ENCODE measurements around the gene SUPT7L.

SUPT7L gene

GRCh38 chr2:27624943-27625342, 38.5 kb downstream of the SUPT7L start:
- TF ChIP-seq, protein P1, sequence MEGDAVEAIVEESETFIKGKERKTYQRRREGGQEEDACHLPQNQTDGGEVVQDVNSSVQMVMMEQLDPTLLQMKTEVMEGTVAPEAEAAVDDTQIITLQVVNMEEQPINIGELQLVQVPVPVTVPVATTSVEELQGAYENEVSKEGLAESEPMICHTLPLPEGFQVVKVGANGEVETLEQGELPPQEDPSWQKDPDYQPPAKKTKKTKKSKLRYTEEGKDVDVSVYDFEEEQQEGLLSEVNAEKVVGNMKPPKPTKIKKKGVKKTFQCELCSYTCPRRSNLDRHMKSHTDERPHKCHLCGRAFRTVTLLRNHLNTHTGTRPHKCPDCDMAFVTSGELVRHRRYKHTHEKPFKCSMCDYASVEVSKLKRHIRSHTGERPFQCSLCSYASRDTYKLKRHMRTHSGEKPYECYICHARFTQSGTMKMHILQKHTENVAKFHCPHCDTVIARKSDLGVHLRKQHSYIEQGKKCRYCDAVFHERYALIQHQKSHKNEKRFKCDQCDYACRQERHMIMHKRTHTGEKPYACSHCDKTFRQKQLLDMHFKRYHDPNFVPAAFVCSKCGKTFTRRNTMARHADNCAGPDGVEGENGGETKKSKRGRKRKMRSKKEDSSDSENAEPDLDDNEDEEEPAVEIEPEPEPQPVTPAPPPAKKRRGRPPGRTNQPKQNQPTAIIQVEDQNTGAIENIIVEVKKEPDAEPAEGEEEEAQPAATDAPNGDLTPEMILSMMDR (IDR thresholded peaks at IDR 0.05): no peak
- TF ChIP-seq ZFX (IDR thresholded peaks at IDR 0.05; ENCODE audit: borderline replicate concordance): no peak

DNA sequence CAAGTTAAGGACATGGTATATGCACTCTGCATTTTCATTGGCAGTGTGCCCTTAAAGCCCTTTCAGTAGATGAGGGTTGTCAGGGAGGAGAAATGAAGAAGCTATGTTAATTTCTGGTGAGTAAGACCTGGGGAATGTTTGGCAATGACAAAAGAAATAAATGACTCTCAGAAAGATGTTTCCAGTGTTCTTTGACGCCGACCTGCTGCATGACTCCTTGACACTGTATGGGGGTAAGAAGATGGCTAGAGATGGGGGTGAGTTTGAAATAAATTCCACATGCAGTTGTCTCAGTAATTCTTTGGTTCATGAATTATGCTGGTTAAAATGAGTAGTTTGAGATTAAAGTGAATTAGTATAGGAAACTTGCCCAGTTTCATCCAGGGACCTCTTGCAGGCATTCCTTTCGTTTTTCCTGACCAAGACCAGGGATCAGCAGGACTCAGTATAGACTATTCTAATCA, 40.5 kb downstream of the SUPT7L start:
- no peak overlapping the region for H3K27ac ChIP-seq

More at GRCh38 chr2:27624943-27625342, 38.5 kb downstream of the SUPT7L start:
- H3K27ac ChIP-seq: no peak overlapping the region

DNA sequence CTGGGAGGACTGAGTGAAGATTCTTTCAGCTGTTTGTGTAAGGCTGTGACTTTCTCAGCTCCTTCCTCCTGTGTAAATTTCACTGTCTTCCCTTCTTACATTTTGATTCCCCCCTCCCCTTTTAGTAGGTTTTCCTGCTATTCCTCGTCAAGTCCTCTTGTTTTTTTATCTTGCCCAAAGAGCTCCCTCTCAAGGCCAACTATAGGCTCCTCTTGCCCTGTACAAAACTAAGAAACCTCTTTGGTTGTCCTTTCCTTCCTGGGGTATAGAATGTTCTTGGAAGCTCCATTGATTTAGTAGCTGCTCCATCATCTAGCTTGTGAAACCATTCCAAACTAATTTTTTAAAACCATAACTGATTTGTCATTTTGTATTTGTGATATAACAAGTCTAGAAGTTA, 41.9 kb downstream of the SUPT7L start:
- H3K27ac ChIP-seq: no peak overlapping the region

More for the DNA sequence above, 40.5 kb downstream of the SUPT7L start:
- TF ChIP-seq, protein P1 (IDR thresholded peaks at IDR 0.05): no peak
- TF ChIP-seq ZFX (IDR thresholded peaks at IDR 0.05; ENCODE audit: borderline replicate concordance): no peak

DNA sequence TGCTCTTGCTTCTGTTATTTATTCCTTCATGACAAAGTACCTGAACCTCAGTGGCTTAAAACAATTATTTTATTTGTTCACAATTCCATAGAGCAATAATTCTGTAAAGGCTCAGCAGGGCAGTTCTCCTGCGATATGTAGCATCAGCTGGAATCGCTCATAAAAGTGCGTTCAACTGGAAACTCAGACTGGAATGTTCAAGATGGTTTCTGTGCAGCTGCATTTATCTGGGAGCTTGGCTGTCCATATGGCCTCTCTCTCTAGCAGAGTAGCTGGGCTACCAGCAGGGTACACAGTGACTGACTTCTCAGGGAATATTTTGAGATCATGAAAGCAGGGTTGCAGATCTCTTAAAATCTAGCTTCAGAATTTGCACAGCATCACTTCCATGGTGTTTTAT, 48.1 kb downstream of the SUPT7L start:
- H3K27ac ChIP-seq: no peak overlapping the region
- no peak for TF ChIP-seq ZFX (IDR thresholded peaks at IDR 0.05; ENCODE audit: borderline replicate concordance)
- TF ChIP-seq, protein P1 (IDR thresholded peaks at IDR 0.05): no peak

More for the DNA sequence above, 41.9 kb downstream of the SUPT7L start:
- TF ChIP-seq, protein P1 (IDR thresholded peaks at IDR 0.05): no peak
- TF ChIP-seq ZFX (IDR thresholded peaks at IDR 0.05; ENCODE audit: borderline replicate concordance): no peak

DNA sequence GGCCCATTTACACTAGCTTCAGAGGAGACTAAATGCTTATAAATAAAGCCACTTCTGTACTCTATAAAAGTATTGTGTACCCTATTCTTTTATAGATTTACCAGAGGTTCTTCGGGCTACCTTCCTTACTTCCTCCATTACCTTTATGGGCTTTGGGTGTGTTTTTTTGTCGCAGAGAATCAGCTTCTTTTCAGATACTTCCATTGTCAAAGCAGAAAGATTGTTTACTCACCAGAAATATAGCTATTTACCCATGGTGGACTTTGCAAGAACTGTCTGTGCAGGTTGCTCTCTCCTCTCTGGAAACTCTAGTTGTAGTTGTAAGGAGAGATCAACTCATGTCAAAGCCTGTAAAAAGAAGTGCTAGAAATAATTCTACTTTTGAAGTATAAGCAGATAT, 49.4 kb downstream of the SUPT7L start:
- no peak overlapping the region for H3K27ac ChIP-seq
- TF ChIP-seq, protein P1 (IDR thresholded peaks at IDR 0.05): no peak
- no peak for TF ChIP-seq ZFX (IDR thresholded peaks at IDR 0.05; ENCODE audit: borderline replicate concordance)

DNA sequence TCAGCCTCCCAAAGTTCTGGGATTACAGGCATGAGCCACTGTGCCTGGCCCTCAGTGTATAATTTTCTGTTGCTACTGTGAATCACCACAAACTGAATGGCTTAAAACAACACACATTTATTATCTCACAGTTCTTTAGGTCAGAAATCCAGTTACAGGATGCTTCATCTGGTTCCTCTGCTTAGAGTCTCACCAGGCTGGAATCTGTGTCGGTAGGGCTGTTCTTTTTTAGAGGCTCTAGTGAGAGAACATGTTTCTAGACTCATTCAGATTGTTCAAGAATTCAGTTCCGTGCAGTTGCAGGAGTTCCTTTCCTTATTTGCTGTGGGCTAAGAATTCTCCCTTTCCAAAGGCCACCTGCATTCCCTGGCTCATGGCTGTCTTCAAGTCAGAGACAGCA, 56.8 kb downstream of the SUPT7L start:
- TF ChIP-seq ZFX (IDR thresholded peaks at IDR 0.05; ENCODE audit: borderline replicate concordance): no peak
- TF ChIP-seq, protein P1 (IDR thresholded peaks at IDR 0.05): no peak
- no peak overlapping the region for H3K27ac ChIP-seq
